Cardiac muscle cell (in vitro differentiated cells and primary cell): ENCODE results near the gene VN1R5. TPM values are rescaled to one million over a fixed set of nuclear protein-coding genes. Genes with fewer than 3 reads are reported as not detected.

ENCODE experiments used
- DNase-seq, 2 donors: peaks; one replicate each; pipeline versions ENCODE4 v3.0.0 to v3.0.0-alpha.2; 2010 to 2017; ENCODE audit warnings: low read depth in 1 of 2, low spot score in 1 of 2
- H3K27ac ChIP-seq: fragments of 200-600 bp; sonication (generic); 2 replicates; pipeline ENCODE4 v1.5.1; 2016
- H3K27me3 ChIP-seq: fragments of 200-600 bp; sonication (generic); 2 replicates; pipeline ENCODE4 v1.6.0; 2016; ENCODE audit warnings: control low read depth
- H3K36me3 ChIP-seq: fragments of 200-600 bp; sonication (generic); 2 replicates; pipeline ENCODE4 v1.5.1; 2016; ENCODE audit warnings: control low read depth
- H3K4me1 ChIP-seq: fragments of 200-600 bp; sonication (generic); 2 replicates; pipeline ENCODE4 v1.8.1; 2017; ENCODE audit warnings: low read depth, mild to moderate bottlenecking, mixed run types
- H3K4me3 ChIP-seq: fragments of 200-600 bp; sonication (generic); 2 replicates; pipeline ENCODE4 v1.5.1; 2016; ENCODE audit warnings: mild to moderate bottlenecking
- H3K9me3 ChIP-seq: fragments of 200-600 bp; sonication (generic); 2 replicates; pipeline ENCODE4 v1.5.1; 2017; ENCODE audit warnings: low read depth, mild to moderate bottlenecking, control low read depth
- CTCF ChIP-seq: IDR thresholded peaks from 2 replicates; pipeline ENCODE4 v1.5.1; 2012; ENCODE audit warnings: low read depth, mild to moderate bottlenecking, low read length
- polyA plus RNA-seq: library from polyadenylated mRNA; unstranded; fragments of >200 nt; fragmentation: Nextera tagmentation; extraction: Ambion mirVana; gene quantifications from 2 replicates; pipeline ENCODE4 v1.2.1, GENCODE V29; 2016
- total RNA-seq: library from RNA; depleted of rRNA; stranded (reverse); fragments of >200 nt; gene quantifications from 2 replicates; pipeline ENCODE4 v1.2.3, GENCODE V29; 2016

The VN1R5 gene
- total and polyA plus RNA-seq, 2 experiments from 2014 or later = not detected

GRCh38 chr1:247266053-247266452 is 10.2 kb downstream of the VN1R5 start:
- DNase-seq = no peak
- Histone ChIP-seq H3K4me3 (no peak overlapping the region), H3K36me3 (no peaks in the 10 kb centered on the region), H3K4me1 (no peaks in the 10 kb centered on the region), H3K27ac (no peak overlapping the region), H3K27me3 (no peaks in the 10 kb centered on the region), H3K9me3 (no peaks in the 10 kb centered on the region)
- TF ChIP-seq CTCF = no peak

GRCh38 chr1:247268390-247269045 is 12.6 kb downstream of the VN1R5 start:
- H3K9me3 ChIP-seq = no peaks in the 10 kb centered on the region
- no peak overlapping the region for H3K4me3 ChIP-seq
- no peaks in the 10 kb centered on the region for H3K4me1 ChIP-seq
- no peaks in the 10 kb centered on the region for H3K36me3 ChIP-seq
- DNase-seq = peak in 1 of 2 donors; percentile 41
- H3K27ac ChIP-seq = no peak overlapping the region
- no peaks in the 10 kb centered on the region for H3K27me3 ChIP-seq
- TF ChIP-seq CTCF = no peak

GRCh38 chr1:247269133-247269532 is 13.3 kb downstream of the VN1R5 start:
- no peaks in the 10 kb centered on the region for H3K36me3 ChIP-seq
- H3K4me1 ChIP-seq = no peaks in the 10 kb centered on the region
- DNase-seq = no peak
- no peaks in the 10 kb centered on the region for H3K27me3 ChIP-seq
- H3K4me3 ChIP-seq = no peak overlapping the region
- H3K27ac ChIP-seq = no peak overlapping the region
- TF ChIP-seq CTCF = no peak
- H3K9me3 ChIP-seq = no peaks in the 10 kb centered on the region

GRCh38 chr1:247270003-247270402 is 14.1 kb downstream of the VN1R5 start:
- no peak overlapping the region for H3K4me3 ChIP-seq
- no peaks in the 10 kb centered on the region for H3K9me3 ChIP-seq
- no peaks in the 10 kb centered on the region for H3K36me3 ChIP-seq
- TF ChIP-seq CTCF = no peak
- H3K4me1 ChIP-seq = no peaks in the 10 kb centered on the region
- no peak for DNase-seq
- H3K27me3 ChIP-seq = no peaks in the 10 kb centered on the region
- no peak overlapping the region for H3K27ac ChIP-seq

GRCh38 chr1:247273013-247273412 is 17.1 kb downstream of the VN1R5 start:
- Histone ChIP-seq H3K4me3 (no peak overlapping the region), H3K27ac (no peak overlapping the region), H3K9me3 (no peaks in the 10 kb centered on the region), H3K27me3 (no peaks in the 10 kb centered on the region), H3K36me3 (no peaks in the 10 kb centered on the region), H3K4me1 (no peaks in the 10 kb centered on the region)
- no peak for TF ChIP-seq CTCF
- DNase-seq = no peak
